CD4-positive, alpha-beta T cell treated with Interleukin-4 for 1 hour (primary cell): Measurements from ENCODE around the gene SMOC2.
"Not testable (repeated sequence)": the region's sequence is repeated elsewhere in the genome, so short reads cannot be mapped to it uniquely, and the experiment has no call there.

Experiments used
- DNase-seq, 2 donors: peaks; one replicate each; pipeline ENCODE4 v3.0.0-alpha.2; 2020 to 2022

Gene SMOC2

GRCh38 chr6:168609026-168609685, 168.2 kb downstream of the SMOC2 start:
- DNase-seq = no peak

GRCh38 chr6:168609914-168610490, 169.0 kb downstream of the SMOC2 start:
- no peak for DNase-seq

- not testable (repeated sequence) for DNase-seq
Measured at GRCh38 chr6:168610966-168611365, 170.0 kb downstream of the SMOC2 start.

GRCh38 chr6:168611691-168612090, 170.7 kb downstream of the SMOC2 start:
- no peak for DNase-seq

- no peak for DNase-seq
Measured at GRCh38 chr6:168612586-168612985, 171.6 kb downstream of the SMOC2 start.

GRCh38 chr6:168615837-168616236, 174.9 kb downstream of the SMOC2 start:
- DNase-seq = no peak

- DNase-seq = no peak
Measured at GRCh38 chr6:168616816-168617765, 176.1 kb downstream of the SMOC2 start.

- no peak for DNase-seq
Measured at GRCh38 chr6:168618546-168619315, 177.7 kb downstream of the SMOC2 start.

GRCh38 chr6:168619560-168620314, 178.8 kb downstream of the SMOC2 start:
- DNase-seq = peak in 1 of 2 donors; percentile 10

- DNase-seq = no peak
Measured at GRCh38 chr6:168620578-168620977, 179.6 kb downstream of the SMOC2 start.

GRCh38 chr6:168623736-168624135, 182.8 kb downstream of the SMOC2 start:
- DNase-seq = no peak

GRCh38 chr6:168624540-168624939, 183.6 kb downstream of the SMOC2 start:
- no peak for DNase-seq

GRCh38 chr6:168624948-168625347, 184.0 kb downstream of the SMOC2 start:
- no peak for DNase-seq

- no peak for DNase-seq
Measured at GRCh38 chr6:168625602-168626001, 184.6 kb downstream of the SMOC2 start.

- DNase-seq = no peak
Measured at GRCh38 chr6:168626046-168626602, 185.1 kb downstream of the SMOC2 start.

- DNase-seq = no peak
Measured at GRCh38 chr6:168627506-168628175, 186.7 kb downstream of the SMOC2 start.

GRCh38 chr6:168628176-168628553, 187.2 kb downstream of the SMOC2 start:
- no peak for DNase-seq

GRCh38 chr6:168628732-168629245, 187.8 kb downstream of the SMOC2 start:
- no peak for DNase-seq

GRCh38 chr6:168631564-168631963, 190.6 kb downstream of the SMOC2 start:
- no peak for DNase-seq

GRCh38 chr6:168632694-168633093, 191.7 kb downstream of the SMOC2 start:
- no peak for DNase-seq
